Cerebellar nuclear complex (tissue), 1 donor: ENCODE data around the gene PCDHGA1.
"Not testable (repeated sequence)": the region's sequence is repeated elsewhere in the genome, so short reads cannot be mapped to it uniquely, and the experiment has no call there.

Experiments
- DNase-seq, 2 experiments: peaks; one replicate each; lab custom pipeline; 2025; lab: John Stamatoyannopoulos, UW

The PCDHGA1 gene

GRCh38 chr5:141330299-141331080, at the start of gene PCDHGA1:
TSS of gene PCDHGA1 (plus strand) at chr5:141330514.
- no peak for DNase-seq

GRCh38 chr5:141298376-141298775, 31.9 kb upstream of the PCDHGA1 start:
- DNase-seq, result no peak

- DNase-seq, result no peak
Observed at GRCh38 chr5:141303756-141304155, 26.6 kb upstream of the PCDHGA1 start, which contains the start of gene SLC25A2. TSS of gene SLC25A2 (minus strand) at chr5:141304049. CDS start at chr5:141303865, 184 bp downstream.

- no peak for DNase-seq
Observed at GRCh38 chr5:141306630-141307029, 23.7 kb upstream of the PCDHGA1 start.

- DNase-seq, result no peak
Observed at GRCh38 chr5:141313711-141314110, 16.6 kb upstream of the PCDHGA1 start.

- DNase-seq, result not testable (repeated sequence)
Observed at GRCh38 chr5:141316963-141317362, 13.4 kb upstream of the PCDHGA1 start.

- DNase-seq, result no peak
Observed at GRCh38 chr5:141319202-141319601, 11.1 kb upstream of the PCDHGA1 start.

GRCh38 chr5:141319699-141320098, 10.6 kb upstream of the PCDHGA1 start:
- DNase-seq, result no peak

GRCh38 chr5:141320225-141321169, 9.8 kb upstream of the PCDHGA1 start, which contains the start of gene TAF7:
TSS of gene TAF7 (minus strand) at chr5:141320784. CDS start at chr5:141320044, 740 bp downstream.
- peak; percentile 13 to 51 for DNase-seq

GRCh38 chr5:141322261-141322660, 8.1 kb upstream of the PCDHGA1 start:
- DNase-seq, result no peak

- DNase-seq, result peak in 1 of 2 experiments; percentile 48
Observed at GRCh38 chr5:141326088-141326854, 4.0 kb upstream of the PCDHGA1 start.

GRCh38 chr5:141328231-141328630, 2.1 kb upstream of the PCDHGA1 start:
- no peak for DNase-seq

- DNase-seq, result not testable (repeated sequence)
Observed at GRCh38 chr5:141332571-141332970, 2.3 kb downstream of the PCDHGA1 start.

GRCh38 chr5:141338538-141339306, 8.4 kb downstream of the PCDHGA1 start, which contains the start of gene PCDHGA2:
TSS of gene PCDHGA2 (plus strand) at chr5:141338760.
- no peak for DNase-seq

- DNase-seq, result not testable (repeated sequence)
Observed at GRCh38 chr5:141340781-141341354, 10.6 kb downstream of the PCDHGA1 start.

GRCh38 chr5:141342773-141343172, 12.5 kb downstream of the PCDHGA1 start:
- DNase-seq, result no peak

- DNase-seq, result no peak
Observed at GRCh38 chr5:141343242-141343952, 13.1 kb downstream of the PCDHGA1 start, which contains the start of gene PCDHGA3. TSS of gene PCDHGA3 (plus strand) at chr5:141343829. CDS start at chr5:141344034, 205 bp downstream.

GRCh38 chr5:141343953-141344463, 13.7 kb downstream of the PCDHGA1 start:
- DNase-seq, result no peak

GRCh38 chr5:141345327-141345726, 15.0 kb downstream of the PCDHGA1 start:
- DNase-seq, result no peak
